GM13976 (cell line): ENCODE measurements around the gene PAX7.

ENCODE experiments used
- DNase-seq: peaks from one replicate; pipeline ENCODE4 v3.0.0; 2012; ENCODE audit warnings: low spot score
- CTCF ChIP-seq: IDR thresholded peaks from 2 replicates; pipeline ENCODE4 v1.5.1; 2012; ENCODE audit warnings: borderline replicate concordance, mild to moderate bottlenecking; ENCODE audit not compliant: insufficient read depth; ENCODE audit errors: extremely low read depth, missing control alignments, control extremely low read depth
- in situ Hi-C: fragments of 300-500 bp; cut with MboI; formaldehyde crosslinking; loops from one replicate; pipeline ENCODE4 v1.12.0; 2022; ENCODE audit warnings: low sequenced_read_pairs, mixed read lengths, inconsistent platforms; ENCODE audit not compliant: unreplicated experiment

Gene PAX7

GRCh38 chr1:18787825-18788385 lies 157.3 kb downstream of the PAX7 start:
- no peak for DNase-seq
- in situ Hi-C loops: no loop called here
- no peak for TF ChIP-seq CTCF

GRCh38 chr1:18789246-18789645 lies 158.6 kb downstream of the PAX7 start:
- in situ Hi-C loops: no loop called here
- DNase-seq: no peak
- TF ChIP-seq CTCF: no peak

- no peak for TF ChIP-seq CTCF
- in situ Hi-C loops: no loop called here
- no peak for DNase-seq
These were observed 162.1 kb downstream of the PAX7 start for GRCh38 chr1:18792747-18793146.

GRCh38 chr1:18793164-18793563 lies 162.5 kb downstream of the PAX7 start:
- DNase-seq: no peak

GRCh38 chr1:18794051-18794450 lies 163.4 kb downstream of the PAX7 start:
- no peak for TF ChIP-seq CTCF
- in situ Hi-C loops: no loop called here
- DNase-seq: no peak

More at GRCh38 chr1:18793164-18793563, 162.5 kb downstream of the PAX7 start:
- no peak for TF ChIP-seq CTCF
- in situ Hi-C loops: no loop called here

GRCh38 chr1:18794561-18794960 lies 163.9 kb downstream of the PAX7 start:
- in situ Hi-C loops: no loop called here
- no peak for TF ChIP-seq CTCF
- no peak for DNase-seq
